GM18867 (cell line): ENCODE data around the gene RFPL2.

Experiments
- ATAC-seq: cut with Tn5 transposase; IDR thresholded peaks from one replicate; pipeline ENCODE4 v1.9.1; 2021; ENCODE audit warnings: mild to moderate bottlenecking, moderate library complexity; ENCODE audit not compliant: unreplicated experiment

RFPL2 gene

GRCh38 chr22:32204856-32205722 is at the start of gene RFPL2:
Gene RFPL2, minus strand, starts transcription at chr22:32205073. Its CDS starts 2,622 bp downstream, at chr22:32202451.
- peak; percentile 42 for ATAC-seq

- no peak for ATAC-seq
Observed at GRCh38 chr22:32249231-32249630, 44.4 kb upstream of the RFPL2 start.

- ATAC-seq: no peak
Observed at GRCh38 chr22:32248276-32248675, 43.4 kb upstream of the RFPL2 start.

GRCh38 chr22:32246166-32246565 is 41.3 kb upstream of the RFPL2 start:
- ATAC-seq: no peak

GRCh38 chr22:32245042-32245441 is 40.2 kb upstream of the RFPL2 start:
- no peak for ATAC-seq

- ATAC-seq: no peak
Observed at GRCh38 chr22:32244547-32244946, 39.7 kb upstream of the RFPL2 start.

- no peak for ATAC-seq
Observed at GRCh38 chr22:32240461-32240860, 35.6 kb upstream of the RFPL2 start.

DNA sequence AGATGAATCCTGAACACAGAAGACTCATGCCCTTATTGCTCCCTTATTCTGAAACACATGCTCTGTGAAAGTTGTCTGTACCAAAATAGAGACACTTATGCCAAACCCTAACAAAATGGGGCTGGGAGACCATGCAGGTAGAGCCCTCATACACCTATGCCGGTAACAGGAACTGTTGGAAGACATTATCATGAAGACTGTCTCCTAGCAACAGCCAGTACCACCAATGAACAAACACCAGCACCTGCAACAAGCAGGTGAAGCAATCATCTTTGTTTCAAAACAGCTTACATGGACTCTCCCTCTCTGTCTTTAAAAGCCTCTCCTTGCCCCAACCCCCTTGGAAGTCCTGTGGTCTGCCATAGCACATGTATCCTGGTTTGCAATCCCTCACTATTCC is 33.0 kb upstream of the RFPL2 start:
- no peak for ATAC-seq

GRCh38 chr22:32236970-32237369 is 32.1 kb upstream of the RFPL2 start:
- no peak for ATAC-seq

DNA sequence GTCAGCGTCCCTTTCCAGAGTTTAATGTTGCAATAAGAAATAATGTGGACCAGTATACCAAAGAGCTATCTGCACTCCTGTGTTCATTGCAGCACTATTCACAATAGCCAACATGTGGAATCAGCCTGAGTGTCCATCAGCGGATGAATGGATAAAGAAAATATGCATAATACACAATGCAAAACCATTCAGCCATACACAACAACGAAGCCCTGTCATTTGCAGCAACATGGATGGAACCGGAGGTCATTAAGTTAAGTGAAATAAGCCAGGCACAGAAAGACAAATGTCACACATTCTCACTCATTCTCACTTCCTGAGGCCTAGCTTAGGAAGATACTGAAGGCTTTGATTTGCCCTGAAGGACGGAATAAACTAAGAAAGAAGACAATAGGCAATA is 28.2 kb upstream of the RFPL2 start:
- no peak for ATAC-seq

GRCh38 chr22:32232191-32232830 is 27.4 kb upstream of the RFPL2 start:
- ATAC-seq: no peak

DNA sequence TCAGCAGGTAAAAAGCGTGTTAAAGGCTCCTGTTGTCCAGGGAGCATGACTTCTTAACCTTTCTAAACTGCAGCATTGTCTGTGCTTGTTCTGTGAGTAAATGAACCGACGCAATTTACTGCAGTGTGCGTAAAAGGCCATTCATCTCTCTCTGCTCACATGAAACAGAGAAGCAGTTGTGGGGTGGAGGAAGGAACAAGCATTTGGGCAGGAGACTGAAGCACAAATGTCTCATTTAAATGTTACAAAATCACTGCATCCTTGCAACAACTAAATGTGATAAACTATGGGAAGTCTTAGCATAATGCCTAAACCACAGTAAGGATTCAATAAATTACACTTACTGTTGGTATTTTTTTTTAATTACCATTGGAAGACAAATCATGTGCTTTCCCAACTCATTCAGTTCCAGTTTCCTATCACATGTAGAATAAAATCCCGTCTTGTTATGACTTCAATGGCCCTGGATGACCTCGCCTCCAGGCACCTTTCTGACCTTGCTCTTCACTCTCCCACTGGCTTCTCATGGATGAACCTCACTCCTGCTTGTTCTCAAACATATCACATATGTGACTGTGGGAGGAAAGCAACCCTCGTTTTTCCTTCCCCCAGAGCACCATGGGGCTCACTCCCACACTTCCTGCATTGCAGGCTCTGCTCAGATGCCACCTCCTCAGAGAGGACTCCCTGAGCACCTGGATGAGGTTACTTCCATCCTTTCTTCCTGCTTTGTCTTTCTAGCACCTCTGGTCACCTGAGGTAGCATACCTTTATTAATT is 21.6 kb upstream of the RFPL2 start:
- ATAC-seq: no peak

DNA sequence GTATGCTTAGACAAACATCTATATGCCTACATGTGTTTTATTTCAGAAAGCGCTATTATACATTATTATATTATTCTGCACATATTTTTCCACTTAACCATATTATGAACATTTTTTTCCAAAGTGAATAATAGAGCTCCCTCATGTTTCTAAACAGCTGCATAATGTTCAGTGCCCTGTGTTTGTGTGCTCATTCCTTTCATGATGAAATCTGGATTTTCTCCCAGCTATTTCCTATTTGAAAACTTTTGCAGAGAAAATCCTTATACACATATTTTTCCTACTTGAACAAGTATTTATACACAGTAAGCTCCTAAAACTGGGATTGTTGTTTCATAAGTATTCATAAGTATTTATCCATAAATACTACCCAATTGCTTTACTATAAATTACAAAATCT is 18.1 kb upstream of the RFPL2 start:
- ATAC-seq: no peak

- no peak for ATAC-seq
Observed at GRCh38 chr22:32219026-32219425, 14.2 kb upstream of the RFPL2 start.

DNA sequence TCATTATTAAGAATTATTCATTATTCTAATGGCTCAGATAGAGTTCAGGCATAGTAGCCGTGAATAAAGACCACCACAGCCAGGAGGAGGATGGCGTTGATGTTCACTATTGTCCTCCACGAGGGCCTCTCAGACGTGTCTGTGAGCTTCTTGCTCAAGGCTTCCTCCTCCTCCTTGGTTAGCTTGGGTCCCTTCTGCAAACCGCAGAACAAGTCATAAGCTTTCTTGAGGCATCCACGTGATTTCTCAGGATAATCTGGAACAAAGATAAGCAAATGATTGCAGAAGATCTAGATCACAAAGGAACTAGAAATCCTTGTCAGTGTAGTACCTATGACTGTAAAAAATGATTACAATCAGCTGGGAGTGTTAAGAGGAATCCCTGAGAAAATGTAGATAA is 13.6 kb upstream of the RFPL2 start:
- no peak for ATAC-seq

DNA sequence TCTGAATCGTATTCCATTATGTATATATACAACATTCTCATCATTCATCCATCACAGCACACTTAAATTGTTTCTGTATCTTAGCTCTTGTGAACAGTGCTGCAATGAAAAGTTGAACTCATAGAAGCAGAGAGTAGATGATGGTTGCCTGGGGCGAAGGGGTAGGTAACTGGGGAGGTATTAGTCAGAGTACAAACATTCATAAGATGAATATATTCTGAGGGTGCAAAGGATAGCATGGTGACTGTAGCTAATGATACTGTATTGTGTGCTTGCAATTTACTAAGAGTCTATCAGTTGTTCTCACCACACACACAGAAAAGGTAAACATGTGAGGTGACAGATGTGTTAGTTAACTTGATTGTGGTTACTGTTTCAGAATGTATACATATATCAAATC is 12.6 kb upstream of the RFPL2 start:
- no peak for ATAC-seq

DNA sequence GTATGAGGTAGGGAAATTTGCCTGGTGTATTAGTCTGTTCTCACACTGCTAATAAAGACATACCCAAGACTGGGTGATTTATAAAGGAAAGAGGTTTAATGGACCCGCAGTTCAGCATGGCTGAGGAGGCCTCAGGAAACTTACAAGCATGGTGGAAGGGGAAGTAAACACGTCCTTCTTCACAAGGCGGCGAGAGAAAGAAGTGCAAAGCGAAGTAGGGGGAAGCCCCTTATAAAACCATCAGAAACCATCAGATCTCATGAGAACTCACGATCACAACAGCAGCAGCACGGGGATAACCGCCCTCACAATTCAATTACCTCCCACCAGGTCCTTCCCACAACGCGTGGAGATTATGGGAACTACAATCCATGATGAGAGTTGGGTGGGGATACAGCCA is 12.0 kb upstream of the RFPL2 start:
- ATAC-seq: no peak

- no peak for ATAC-seq
Observed at GRCh38 chr22:32211011-32211410, 6.1 kb upstream of the RFPL2 start.

DNA sequence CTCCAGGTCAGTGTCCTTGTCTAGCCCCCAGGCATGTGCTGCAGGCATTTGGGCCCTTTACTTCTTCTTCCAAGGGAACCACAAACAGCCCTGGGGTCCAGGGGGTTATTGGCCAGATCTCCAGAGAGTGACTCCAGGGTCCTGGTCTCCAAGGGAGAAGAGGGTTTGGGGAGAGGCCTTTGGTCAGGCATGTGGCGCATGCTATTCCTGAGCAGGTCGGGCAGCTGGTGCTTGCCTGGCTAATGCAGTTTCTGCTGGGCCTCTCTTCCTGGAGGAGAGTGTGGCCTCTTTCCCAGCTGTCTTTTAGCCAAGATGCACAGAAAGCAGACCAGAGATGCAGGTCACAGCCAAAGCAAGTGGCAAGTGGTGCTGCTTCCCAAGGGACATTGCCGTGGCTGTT is 3.8 kb upstream of the RFPL2 start:
- ATAC-seq: no peak

- ATAC-seq: no peak
Observed at GRCh38 chr22:32207971-32208480, 3.2 kb upstream of the RFPL2 start.
